Liver (tissue), 9 donors: ENCODE results near the gene KLHDC3. TPM values are rescaled to one million over a fixed set of nuclear protein-coding genes. Genes with fewer than 3 reads are reported as not detected.
A peak's percentile ranks its signal among the peaks of the same experiment; 100 is the strongest.

Source experiments
- DNase-seq: peaks from one replicate; pipeline ENCODE4 v3.0.0-alpha.2; 2017; ENCODE audit warnings: low spot score
- H3K27ac ChIP-seq, 2 donors: one replicate each; pipeline ENCODE4 v1.7.0; 2013; ENCODE audit warnings: inconsistent platforms in 2 of 2, low read length in 2 of 2, control low read depth in 1 of 2, low read depth in 1 of 2, mild to moderate bottlenecking in 1 of 2
- H3K27me3 ChIP-seq, 4 donors: one replicate each; pipeline versions ENCODE4 v1.6.1 to v1.7.0; 2013; ENCODE audit warnings: low read length in 3 of 4, inconsistent platforms in 1 of 4, mild to moderate bottlenecking in 1 of 4, moderate library complexity in 1 of 4; ENCODE audit not compliant: control insufficient read depth in 4 of 4, insufficient read depth in 4 of 4
- H3K36me3 ChIP-seq, 4 donors: one replicate each; pipeline versions ENCODE4 v1.6.1 to v1.7.0; 2013; ENCODE audit warnings: low read length in 3 of 4, mild to moderate bottlenecking in 3 of 4, low read depth in 1 of 4, moderate library complexity in 1 of 4; ENCODE audit not compliant: control insufficient read depth in 4 of 4, insufficient read depth in 3 of 4
- H3K4me1 ChIP-seq, 4 donors: one replicate each; pipeline versions ENCODE4 v1.6.1 to v1.7.0; 2013; ENCODE audit warnings: low read length in 3 of 4, mild to moderate bottlenecking in 3 of 4, moderate library complexity in 1 of 4; ENCODE audit not compliant: control insufficient read depth in 4 of 4, insufficient read depth in 4 of 4
- H3K4me3 ChIP-seq, 3 donors: one replicate each; pipeline versions ENCODE4 v1.6.1 to v1.7.0; 2013; ENCODE audit warnings: low read length in 3 of 3, control low read depth in 1 of 3, low read depth in 1 of 3, mild to moderate bottlenecking in 1 of 3
- H3K9ac ChIP-seq, 2 donors: one replicate each; pipeline ENCODE4 v1.7.0; 2013; ENCODE audit warnings: low read length in 2 of 2, mild to moderate bottlenecking in 2 of 2, moderate library complexity in 2 of 2, control low read depth in 1 of 2, low read depth in 1 of 2
- H3K9me3 ChIP-seq, 4 donors: one replicate each; pipeline versions ENCODE4 v1.6.1 to v1.7.0; 2013; ENCODE audit warnings: low read length in 3 of 4; ENCODE audit not compliant: control insufficient read depth in 4 of 4
- EGR1 ChIP-seq, 2 donors: IDR thresholded peaks; 2 replicates each; pipeline ENCODE4 v1.6.1; 2016 to 2018; ENCODE audit warnings: antibody characterized with exemption in 2 of 2, low read depth in 2 of 2
- FOXA1 ChIP-seq: IDR thresholded peaks from 2 replicates; pipeline ENCODE4 v1.6.1; 2016; ENCODE audit warnings: antibody characterized with exemption
- FOXA2 ChIP-seq: IDR thresholded peaks from 2 replicates; pipeline ENCODE4 v1.6.1; 2016; ENCODE audit warnings: antibody characterized with exemption
- GABPA ChIP-seq, 2 donors: IDR thresholded peaks in 1 of 2; conservative IDR thresholded peaks in 1 of 2; 2 replicates each; pipeline ENCODE4 v1.6.1; 2016; ENCODE audit warnings: antibody characterized with exemption in 2 of 2, mild to moderate bottlenecking in 1 of 2, moderate library complexity in 1 of 2
- HNF4A ChIP-seq, 2 donors: conservative IDR thresholded peaks; 2 replicates each; pipeline ENCODE4 v1.6.1; 2016; ENCODE audit warnings: antibody characterized with exemption in 2 of 2, mild to moderate bottlenecking in 2 of 2
- HNF4G ChIP-seq: IDR thresholded peaks from 2 replicates; pipeline ENCODE4 v1.6.1; 2016; ENCODE audit warnings: antibody characterized with exemption
- JUND ChIP-seq, 2 donors: IDR thresholded peaks; 2 replicates each; pipeline ENCODE4 v1.6.1; 2016; ENCODE audit warnings: antibody characterized with exemption in 2 of 2
- RAD21 ChIP-seq, 2 donors: IDR thresholded peaks; 2 replicates each; pipeline ENCODE4 v1.6.1; 2016; ENCODE audit warnings: antibody characterized with exemption in 2 of 2, mild to moderate bottlenecking in 2 of 2
- REST ChIP-seq: IDR thresholded peaks from 2 replicates; pipeline ENCODE4 v1.6.1; 2016; ENCODE audit warnings: antibody characterized with exemption, mild to moderate bottlenecking
- RXRA ChIP-seq, 2 donors: IDR thresholded peaks; 2 replicates each; pipeline ENCODE4 v1.6.1; 2017 to 2018; ENCODE audit warnings: antibody characterized with exemption in 2 of 2, mild to moderate bottlenecking in 1 of 2
- SP1 ChIP-seq: IDR thresholded peaks from 2 replicates; pipeline ENCODE4 v1.6.1; 2018; ENCODE audit warnings: antibody characterized with exemption, mild to moderate bottlenecking
- TAF1 ChIP-seq: conservative IDR thresholded peaks from 2 replicates; pipeline ENCODE4 v1.6.1; 2016; ENCODE audit warnings: antibody characterized with exemption, mild to moderate bottlenecking
- YY1 ChIP-seq: IDR thresholded peaks from 2 replicates; pipeline ENCODE4 v1.6.1; 2016; ENCODE audit warnings: antibody characterized with exemption, mild to moderate bottlenecking
- ZBTB33 ChIP-seq: IDR thresholded peaks from 2 replicates; pipeline ENCODE4 v1.6.1; 2016; ENCODE audit warnings: antibody characterized with exemption
- WGBS: extraction: QIAGEN DNeasy Blood & Tissue Kit; methylation state at CpG from one replicate; pipeline ENCODE4 v1.1.7; 2013; 5-methylcytosine and 5-hydroxymethylcytosine counted together
- polyA plus RNA-seq, 2 donors: library from polyadenylated mRNA; stranded (reverse) in 1 of 2; unstranded in 1 of 2; fragments of 200-250 nt in 1 of 2; fragments of >200 nt in 1 of 2; fragmentation: Nextera tagmentation in 1 of 2; extraction: Ambion mirVana in 1 of 2; gene quantifications; one replicate each; pipeline versions ENCODE4 v1.2.1 to v1.2.3, GENCODE V29; 2013 to 2015
- total RNA-seq, 2 donors: library from RNA; depleted of rRNA; stranded (reverse); fragments of >200 nt; gene quantifications; one replicate each; pipeline ENCODE4 v1.2.3, GENCODE V29; 2014
- TF ChIP-seq, protein P1 (sequence below): IDR thresholded peaks from 2 replicates; pipeline ENCODE4 v1.6.1; 2016; ENCODE audit warnings: antibody characterized with exemption
- TF ChIP-seq, protein P2 (sequence below): fragments of 150-350 bp; IDR thresholded peaks from 2 replicates; pipeline ENCODE4 v1.5.1; 2017; ENCODE audit warnings: improper control_type of control experiment, low read depth, low read length; ENCODE audit not compliant: missing input control
- donor health status: healthy.
- donor health status: healthy.
- donor health status: healthy.
- donor health status: healthy.
- donor health status: healthy.

KLHDC3 gene
- total and polyA plus RNA-seq, 4 donors, result 30.9 to 66.5 (median 50.6) TPM

DNA sequence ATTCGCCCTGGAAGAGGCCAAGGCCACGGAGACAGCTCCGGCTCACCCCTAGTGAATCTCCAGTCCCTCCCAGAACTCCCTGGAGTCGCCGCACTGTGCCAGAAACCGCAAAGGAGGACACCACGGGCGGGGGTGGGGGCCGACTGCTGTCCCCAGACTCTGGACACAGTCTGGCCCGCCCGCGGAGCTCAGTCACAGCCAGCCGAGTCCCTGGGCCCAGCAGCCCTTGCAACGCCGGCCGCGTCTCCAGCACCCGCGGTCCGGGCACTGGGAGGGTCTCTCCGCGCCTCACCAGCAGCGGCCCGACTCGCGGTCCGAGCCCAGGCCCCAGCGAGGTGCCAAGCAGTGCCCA is 35.6 kb upstream of the KLHDC3 start:
- peak; percentile 56 for DNase-seq
- Histone ChIP-seq H3K36me3 (peaks cover 0 to 4% (median 0%) of the 10 kb centered on the region in 4 donors), H3K4me1 (peaks cover 12 to 24% (median 17%) of the 10 kb centered on the region in 4 donors)

GRCh38 chr6:42978839-42979522 is 35.1 kb upstream of the KLHDC3 start, which contains the start of gene PEX6:
Gene PEX6 (minus strand): TSS chr6:42979181. CDS start chr6:42979150, 31 bp downstream.
- Histone ChIP-seq H3K4me1 (peaks cover 15 to 26% (median 21%) of the 10 kb centered on the region in 4 donors), H3K9ac (peak within 1 kb of the TSS; percentile 83 to 86), H3K27ac (peak within 1 kb of the TSS; percentile 63 to 87), H3K27me3 (no peaks in the 10 kb centered on the region), H3K36me3 (peaks cover 0 to 2% (median 0%) of the 10 kb centered on the region in 4 donors), H3K9me3 (no peaks in the 10 kb centered on the region), H3K4me3 (peak within 1 kb of the TSS; percentile 76 to 91 (median 81))
- peak; percentile 75 for DNase-seq
- TF ChIP-seq JUND (IDR thresholded peaks at IDR 0.05) (no peak), RAD21 (IDR thresholded peaks at IDR 0.05) (peak in 1 of 2 donors; percentile 42), EGR1 (IDR thresholded peaks at IDR 0.05; ENCODE audit: low read depth in 2 of 2) (peak; percentile 52 to 61), SP1 (peak; percentile 64), YY1 (peak; percentile 61), RXRA (IDR thresholded peaks at IDR 0.05) (peak; percentile 40 to 51), HNF4A (conservative IDR thresholded peaks at IDR 0.05) (peak in 1 of 2 donors; percentile 15), ZBTB33 (no peak), GABPA (IDR thresholded peaks at IDR 0.05 in 1 of 2, conservative IDR thresholded peaks at IDR 0.05 in 1 of 2) (peak; percentile 83 to 93), FOXA1 (peak; percentile 6), FOXA2 (no peak), TAF1 (peak; percentile 74), REST (peak; percentile 70)
- TF ChIP-seq, protein P1, sequence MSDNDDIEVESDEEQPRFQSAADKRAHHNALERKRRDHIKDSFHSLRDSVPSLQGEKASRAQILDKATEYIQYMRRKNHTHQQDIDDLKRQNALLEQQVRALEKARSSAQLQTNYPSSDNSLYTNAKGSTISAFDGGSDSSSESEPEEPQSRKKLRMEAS, result peak; percentile 81
- under 1% methylated on average over 59 of the region's 59 CpGs for WGBS

More for the DNA sequence above, 35.6 kb upstream of the KLHDC3 start:
- H3K27me3 ChIP-seq, result no peaks in the 10 kb centered on the region
- H3K9ac ChIP-seq, result peak overlapping the region; percentile 3 to 86
- under 1% methylated on average over 28 of the region's 28 CpGs for WGBS
- TF ChIP-seq EGR1 (IDR thresholded peaks at IDR 0.05; ENCODE audit: low read depth in 2 of 2), result no peak
- TF ChIP-seq, protein P2, sequence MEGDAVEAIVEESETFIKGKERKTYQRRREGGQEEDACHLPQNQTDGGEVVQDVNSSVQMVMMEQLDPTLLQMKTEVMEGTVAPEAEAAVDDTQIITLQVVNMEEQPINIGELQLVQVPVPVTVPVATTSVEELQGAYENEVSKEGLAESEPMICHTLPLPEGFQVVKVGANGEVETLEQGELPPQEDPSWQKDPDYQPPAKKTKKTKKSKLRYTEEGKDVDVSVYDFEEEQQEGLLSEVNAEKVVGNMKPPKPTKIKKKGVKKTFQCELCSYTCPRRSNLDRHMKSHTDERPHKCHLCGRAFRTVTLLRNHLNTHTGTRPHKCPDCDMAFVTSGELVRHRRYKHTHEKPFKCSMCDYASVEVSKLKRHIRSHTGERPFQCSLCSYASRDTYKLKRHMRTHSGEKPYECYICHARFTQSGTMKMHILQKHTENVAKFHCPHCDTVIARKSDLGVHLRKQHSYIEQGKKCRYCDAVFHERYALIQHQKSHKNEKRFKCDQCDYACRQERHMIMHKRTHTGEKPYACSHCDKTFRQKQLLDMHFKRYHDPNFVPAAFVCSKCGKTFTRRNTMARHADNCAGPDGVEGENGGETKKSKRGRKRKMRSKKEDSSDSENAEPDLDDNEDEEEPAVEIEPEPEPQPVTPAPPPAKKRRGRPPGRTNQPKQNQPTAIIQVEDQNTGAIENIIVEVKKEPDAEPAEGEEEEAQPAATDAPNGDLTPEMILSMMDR, result no peak
- no peak for TF ChIP-seq FOXA2
- TF ChIP-seq JUND (IDR thresholded peaks at IDR 0.05), result no peak
- TF ChIP-seq HNF4G, result no peak
- TF ChIP-seq ZBTB33, result no peak
- peak overlapping the region; percentile 76 to 91 (median 81) for H3K4me3 ChIP-seq
- no peaks in the 10 kb centered on the region for H3K9me3 ChIP-seq
- H3K27ac ChIP-seq, result peak overlapping the region; percentile 63 to 87
